GM10266 (cell line): Measurements from ENCODE around the gene NFXL1.

Experiments used
- DNase-seq: peaks from one replicate; pipeline ENCODE4 v3.0.0; 2012; ENCODE audit errors: extremely low spot score
- TF ChIP-seq, protein P1 (sequence below): IDR thresholded peaks from 2 replicates; pipeline ENCODE4 v1.5.1; 2012; ENCODE audit warnings: mild to moderate bottlenecking, low read depth; ENCODE audit not compliant: control insufficient read depth, insufficient read depth; ENCODE audit errors: missing control alignments

Gene NFXL1

DNA sequence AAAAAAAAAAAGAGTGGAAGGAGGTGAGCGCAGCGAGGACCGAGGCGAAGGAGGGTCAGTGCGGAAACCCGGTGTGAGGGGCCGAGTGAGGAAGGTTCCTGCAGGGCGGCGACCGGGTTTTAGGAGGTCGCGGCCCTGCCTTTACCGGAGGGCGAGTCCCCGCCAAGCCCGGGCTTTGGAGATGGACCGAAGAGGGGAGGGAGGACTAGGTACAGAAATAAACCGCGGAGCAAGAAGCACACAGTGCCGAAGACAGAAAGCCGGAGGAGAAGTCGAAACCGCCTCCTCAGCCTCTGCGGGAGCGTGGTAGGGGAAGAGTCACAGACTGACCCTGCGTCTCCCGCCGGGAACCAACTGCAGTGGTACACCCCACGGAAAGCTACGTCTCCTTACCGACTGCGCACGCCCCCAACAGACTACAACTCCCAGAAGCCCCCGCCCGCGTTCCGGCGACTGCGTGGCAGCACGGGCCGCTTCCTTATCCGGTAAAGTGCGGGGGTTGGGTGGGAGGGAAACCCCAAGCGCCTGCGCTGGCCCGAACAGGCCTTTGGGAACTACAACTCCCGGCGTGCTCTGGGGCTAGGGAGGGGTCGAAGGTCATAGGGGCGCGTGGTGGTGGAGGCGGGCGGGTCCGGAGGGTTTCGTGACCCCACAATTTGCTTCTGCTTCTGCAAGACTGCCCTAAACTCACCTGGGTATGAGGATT lies at the start of gene NFXL1:
Gene NFXL1 (minus strand): TSS at position 364 of the 706 bp plus-strand sequence. CDS start 380 bp downstream, outside the sequence.
- DNase-seq, result peak; percentile 89
- TF ChIP-seq, protein P1, sequence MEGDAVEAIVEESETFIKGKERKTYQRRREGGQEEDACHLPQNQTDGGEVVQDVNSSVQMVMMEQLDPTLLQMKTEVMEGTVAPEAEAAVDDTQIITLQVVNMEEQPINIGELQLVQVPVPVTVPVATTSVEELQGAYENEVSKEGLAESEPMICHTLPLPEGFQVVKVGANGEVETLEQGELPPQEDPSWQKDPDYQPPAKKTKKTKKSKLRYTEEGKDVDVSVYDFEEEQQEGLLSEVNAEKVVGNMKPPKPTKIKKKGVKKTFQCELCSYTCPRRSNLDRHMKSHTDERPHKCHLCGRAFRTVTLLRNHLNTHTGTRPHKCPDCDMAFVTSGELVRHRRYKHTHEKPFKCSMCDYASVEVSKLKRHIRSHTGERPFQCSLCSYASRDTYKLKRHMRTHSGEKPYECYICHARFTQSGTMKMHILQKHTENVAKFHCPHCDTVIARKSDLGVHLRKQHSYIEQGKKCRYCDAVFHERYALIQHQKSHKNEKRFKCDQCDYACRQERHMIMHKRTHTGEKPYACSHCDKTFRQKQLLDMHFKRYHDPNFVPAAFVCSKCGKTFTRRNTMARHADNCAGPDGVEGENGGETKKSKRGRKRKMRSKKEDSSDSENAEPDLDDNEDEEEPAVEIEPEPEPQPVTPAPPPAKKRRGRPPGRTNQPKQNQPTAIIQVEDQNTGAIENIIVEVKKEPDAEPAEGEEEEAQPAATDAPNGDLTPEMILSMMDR, result no peak

DNA sequence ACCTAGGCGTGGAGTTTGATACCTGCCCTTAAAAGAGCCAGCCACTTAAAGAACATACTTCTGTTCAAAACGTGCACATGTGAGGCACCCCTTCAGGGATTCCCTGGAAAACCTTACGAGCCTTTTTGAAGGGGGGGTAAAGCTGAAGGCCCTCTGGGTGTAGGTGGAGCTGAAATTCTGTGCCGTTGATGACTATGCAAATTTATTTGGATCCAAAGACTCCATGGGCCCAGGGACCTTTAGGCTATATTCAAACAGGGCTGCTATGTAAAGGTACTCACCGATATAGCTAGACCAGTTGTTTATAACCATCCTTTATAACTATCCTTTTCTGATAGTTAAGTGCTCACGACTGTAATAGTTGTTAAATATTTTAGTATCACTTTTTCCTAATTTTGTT lies 40.3 kb upstream of the NFXL1 start:
- no peak for DNase-seq
- TF ChIP-seq, protein P1, result no peak

DNA sequence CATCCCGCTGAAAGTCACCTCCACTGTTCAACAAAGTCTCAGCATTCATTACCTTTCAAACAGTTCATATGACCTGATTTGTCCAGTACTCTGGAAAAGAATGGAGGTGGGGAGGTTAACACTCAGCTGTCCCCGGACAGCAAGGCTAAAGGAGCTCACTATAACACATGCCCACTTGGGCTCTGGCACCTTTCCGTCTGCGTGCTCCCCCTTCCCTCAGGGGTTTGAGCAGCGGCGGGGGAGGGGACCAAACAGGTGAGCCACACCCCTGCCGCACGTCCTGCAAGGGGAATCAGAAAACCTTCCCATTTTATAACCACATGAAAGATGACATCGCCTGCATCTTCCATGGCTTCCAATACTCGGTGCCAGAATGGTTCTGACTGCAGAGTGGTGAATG lies 39.9 kb upstream of the NFXL1 start:
- DNase-seq, result no peak
- TF ChIP-seq, protein P1, result no peak

DNA sequence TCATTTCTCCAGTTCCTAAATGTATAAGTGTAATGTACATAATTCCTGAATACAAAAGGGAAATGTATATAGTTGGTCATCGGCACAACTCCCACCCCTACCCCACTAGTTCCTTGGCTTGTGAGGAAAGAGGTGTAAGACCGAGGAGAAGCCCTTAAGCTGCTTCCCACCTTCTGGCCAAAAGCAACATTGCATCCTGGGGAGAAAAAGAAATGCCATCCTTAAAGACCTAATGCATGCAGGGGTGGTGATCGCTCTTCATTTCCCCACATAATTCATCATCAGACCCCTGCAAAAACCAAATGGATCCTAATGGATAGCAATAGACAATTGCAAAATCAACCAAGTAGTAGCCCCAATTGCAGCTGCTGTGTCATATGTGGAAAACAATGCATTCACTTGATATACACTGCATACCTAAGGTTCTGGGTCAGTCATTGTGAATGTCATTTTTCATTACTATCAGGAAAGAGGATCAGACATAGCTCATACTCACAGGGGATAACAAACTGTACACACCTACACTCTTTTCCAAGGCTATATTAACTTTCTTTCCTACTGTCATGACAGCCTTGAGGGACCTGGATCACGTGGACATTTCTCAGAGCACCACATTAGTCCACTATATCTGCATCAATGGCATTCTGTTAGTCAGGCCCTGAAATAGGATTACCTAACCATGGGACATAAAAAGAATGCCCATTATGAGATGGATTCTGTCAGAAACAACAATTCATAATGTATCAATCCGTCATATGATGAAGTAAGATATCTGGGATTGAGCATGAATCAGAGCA lies 31.7 kb upstream of the NFXL1 start:
- no peak for DNase-seq
- TF ChIP-seq, protein P1, result no peak

DNA sequence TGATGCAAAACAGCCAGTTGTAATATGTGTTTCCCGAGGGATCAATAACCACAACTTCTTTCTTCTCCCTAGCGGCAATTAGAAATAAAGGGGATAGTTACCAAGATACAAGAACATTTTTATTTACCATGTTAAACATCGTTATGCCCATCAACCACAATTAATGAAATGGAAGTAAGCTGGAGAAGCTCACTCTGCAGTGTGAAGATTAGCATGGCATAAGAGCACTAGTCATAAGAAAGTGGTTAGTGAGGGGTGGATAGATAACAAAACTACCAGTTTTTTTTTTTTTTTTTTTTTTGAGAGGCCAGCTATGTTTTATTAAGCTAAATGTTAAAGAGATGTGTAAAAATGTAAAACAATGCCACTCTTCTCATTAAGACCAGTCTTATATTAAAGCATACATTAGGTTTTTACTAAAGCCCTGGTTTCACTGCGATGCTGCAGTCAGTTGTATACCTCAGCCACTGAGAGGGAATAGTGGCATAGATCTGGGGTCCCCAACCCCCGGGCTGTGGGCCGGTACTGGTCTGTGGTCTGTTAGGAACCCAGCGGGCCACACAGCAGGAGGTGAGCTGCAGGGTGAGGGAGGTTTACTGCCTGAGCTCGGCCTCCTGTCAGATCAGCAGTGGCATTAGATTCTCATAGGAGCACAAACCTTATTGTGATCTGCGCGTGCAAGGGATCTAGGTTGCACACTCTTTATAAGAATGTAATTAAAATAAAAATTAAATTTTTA lies 27.9 kb upstream of the NFXL1 start:
- TF ChIP-seq, protein P1, result no peak

DNA sequence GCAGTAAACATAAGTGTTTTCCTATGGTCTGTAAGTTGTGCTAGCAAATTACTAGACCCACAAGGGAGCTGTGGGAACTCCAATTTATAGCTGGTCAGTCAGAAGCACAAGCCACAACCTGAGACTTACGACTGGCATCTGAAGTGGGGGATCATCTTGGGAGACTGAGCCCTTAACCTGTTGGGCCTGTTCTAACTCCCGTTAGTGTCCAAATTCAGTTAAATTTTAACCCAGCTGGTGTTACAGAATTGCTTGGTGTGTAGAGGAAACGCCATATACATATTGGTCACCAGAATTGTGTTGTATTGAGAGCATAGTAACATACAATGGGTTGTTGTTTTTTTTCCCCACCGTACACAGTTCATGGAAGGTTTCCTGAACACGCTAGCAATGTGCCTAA lies 25.1 kb upstream of the NFXL1 start:
- DNase-seq, result no peak
- TF ChIP-seq, protein P1, result no peak

More for the DNA sequence above, 27.9 kb upstream of the NFXL1 start:
- no peak for DNase-seq
